Ishikawa (cell line): ENCODE measurements around the gene MLLT3.

Experiments
- CEBPB ChIP-seq: IDR thresholded peaks from 2 replicates; pipeline ENCODE4 v1.6.1; 2012
- CREB1 ChIP-seq: IDR thresholded peaks from 2 replicates; pipeline ENCODE4 v1.6.1; 2012; ENCODE audit warnings: low read depth
- EGR1 ChIP-seq: IDR thresholded peaks from 2 replicates; pipeline ENCODE4 v1.6.1; 2012
- EP300 ChIP-seq: IDR thresholded peaks from 2 replicates; pipeline ENCODE4 v1.6.1; 2012; ENCODE audit warnings: borderline replicate concordance
- FOXM1 ChIP-seq: IDR thresholded peaks from 2 replicates; pipeline ENCODE4 v1.6.1; 2012; ENCODE audit warnings: low read depth, borderline replicate concordance
- MAX ChIP-seq: IDR thresholded peaks from 2 replicates; pipeline ENCODE4 v1.6.1; 2012
- NFIC ChIP-seq: IDR thresholded peaks from 2 replicates; pipeline ENCODE4 v1.6.1; 2012
- RAD21 ChIP-seq: IDR thresholded peaks from 2 replicates; pipeline ENCODE4 v1.6.1; 2012; ENCODE audit warnings: low read depth
- REST ChIP-seq: IDR thresholded peaks from 2 replicates; pipeline ENCODE4 v1.6.1; 2012; ENCODE audit warnings: low read depth, mild to moderate bottlenecking
- TAF1 ChIP-seq: IDR thresholded peaks from 2 replicates; pipeline ENCODE4 v1.6.1; 2012; ENCODE audit warnings: low read depth, mild to moderate bottlenecking
- TCF12 ChIP-seq: IDR thresholded peaks from 2 replicates; pipeline ENCODE4 v1.6.1; 2012; ENCODE audit warnings: low read depth
- TEAD4 ChIP-seq: IDR thresholded peaks from 2 replicates; pipeline ENCODE4 v1.6.1; 2012
- USF1 ChIP-seq: IDR thresholded peaks from 2 replicates; pipeline ENCODE4 v1.6.1; 2012
- YY1 ChIP-seq: IDR thresholded peaks from 2 replicates; pipeline ENCODE4 v1.6.1; 2012; ENCODE audit warnings: low read depth
- ZBTB7A ChIP-seq: IDR thresholded peaks from 2 replicates; pipeline ENCODE4 v1.6.1; 2012; ENCODE audit warnings: low read depth

Gene MLLT3

GRCh38 chr9:20477940-20478620 lies 144.2 kb downstream of the MLLT3 start:
- TF ChIP-seq MAX (no peak), REST (no peak), USF1 (no peak), NFIC (no peak), EGR1 (no peak), FOXM1 (no peak), ZBTB7A (no peak), YY1 (no peak), CEBPB (no peak), CREB1 (no peak), EP300 (no peak), RAD21 (no peak), TCF12 (no peak), TAF1 (no peak), TEAD4 (no peak)

DNA sequence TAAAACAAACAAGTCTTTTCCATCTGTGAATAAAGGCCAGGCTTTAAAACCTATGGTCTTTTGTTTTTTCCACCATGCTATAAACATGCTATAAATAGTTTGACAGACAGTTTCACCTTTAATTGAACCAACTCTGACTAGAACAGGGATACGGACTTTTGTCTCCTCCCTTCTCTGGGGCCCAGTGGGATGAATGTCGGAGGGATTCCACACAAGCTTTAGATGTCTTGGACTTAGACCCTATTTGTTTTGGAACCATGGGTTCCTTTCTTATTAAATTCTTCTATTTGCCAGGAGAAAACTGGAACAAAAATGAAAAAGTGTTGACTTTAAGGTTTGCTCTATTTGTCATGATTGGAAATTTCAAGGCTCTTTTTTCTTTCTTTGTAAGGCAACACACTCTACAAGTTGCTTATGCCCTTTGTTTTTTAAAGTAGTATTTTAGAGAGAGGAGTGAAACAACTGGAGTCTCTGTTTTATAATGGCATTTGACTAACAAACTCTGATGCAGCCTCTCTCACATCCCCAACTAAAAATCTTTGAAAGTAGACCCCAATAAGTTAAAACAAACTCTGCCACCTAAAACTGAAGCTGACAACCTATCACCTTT lies 145.3 kb downstream of the MLLT3 start:
- TF ChIP-seq NFIC (no peak), TCF12 (no peak), CREB1 (no peak), YY1 (no peak), TAF1 (no peak), USF1 (no peak), MAX (no peak), ZBTB7A (no peak), REST (no peak)

- TF ChIP-seq CREB1 (no peak), TAF1 (no peak)
Observed at GRCh38 chr9:20474496-20474895, 147.8 kb downstream of the MLLT3 start.

- TF ChIP-seq TEAD4 (no peak), MAX (no peak), NFIC (no peak), ZBTB7A (no peak), CREB1 (no peak)
Observed at GRCh38 chr9:20473515-20474013, 148.7 kb downstream of the MLLT3 start.

GRCh38 chr9:20472342-20473045 lies 149.8 kb downstream of the MLLT3 start:
- no peak for TF ChIP-seq EGR1
- TF ChIP-seq EP300 = no peak
- no peak for TF ChIP-seq FOXM1
- TF ChIP-seq CREB1 = no peak
- no peak for TF ChIP-seq RAD21
- TF ChIP-seq NFIC = no peak
- TF ChIP-seq YY1 = no peak
- TF ChIP-seq MAX = no peak
